Renal pelvis (tissue), 4 donors: ENCODE results near the gene NEDD4L. TPM values are rescaled to one million over a fixed set of nuclear protein-coding genes. Genes with fewer than 3 reads are reported as not detected.

Source experiments
- DNase-seq: peaks from one replicate; pipeline ENCODE4 v3.0.0-alpha.2; 2013
- polyA plus RNA-seq, 3 donors: library from polyadenylated mRNA; unstranded; fragments of 120-200 nt; gene quantifications; one replicate each; pipeline ENCODE4 v1.2.1, GENCODE V29; 2013; ENCODE audit not compliant: insufficient read length in 3 of 3

Gene NEDD4L
- polyA plus RNA-seq, 3 donors: 103 to 179 (median 152) TPM

- no peak for DNase-seq
Measured at GRCh38 chr18:58112174-58112573, 68.1 kb downstream of the NEDD4L start.

- no peak for DNase-seq
Measured at GRCh38 chr18:58113337-58113736, 69.3 kb downstream of the NEDD4L start.

GRCh38 chr18:58114766-58115165 is 70.7 kb downstream of the NEDD4L start:
- no peak for DNase-seq

- no peak for DNase-seq
Measured at GRCh38 chr18:58116818-58117217, 72.8 kb downstream of the NEDD4L start.

- DNase-seq: no peak
Measured at GRCh38 chr18:58117786-58118403, 73.9 kb downstream of the NEDD4L start.

- DNase-seq: no peak
Measured at GRCh38 chr18:58118536-58118935, 74.5 kb downstream of the NEDD4L start.

GRCh38 chr18:58119819-58120218 is 75.8 kb downstream of the NEDD4L start:
- DNase-seq: no peak

- no peak for DNase-seq
Measured at GRCh38 chr18:58124475-58124874, 80.4 kb downstream of the NEDD4L start.

- DNase-seq: no peak
Measured at GRCh38 chr18:58125183-58125582, 81.2 kb downstream of the NEDD4L start.

GRCh38 chr18:58125756-58126155 is 81.7 kb downstream of the NEDD4L start:
- DNase-seq: no peak

GRCh38 chr18:58128381-58129374 is 84.7 kb downstream of the NEDD4L start:
- peak; percentile 78 for DNase-seq

GRCh38 chr18:58132595-58133261 is 88.7 kb downstream of the NEDD4L start:
- no peak for DNase-seq

GRCh38 chr18:58135183-58135641 is 91.2 kb downstream of the NEDD4L start:
- no peak for DNase-seq

- peak; percentile 60 for DNase-seq
Measured at GRCh38 chr18:58135701-58136331, 91.8 kb downstream of the NEDD4L start.

GRCh38 chr18:58136879-58137278 is 92.9 kb downstream of the NEDD4L start:
- DNase-seq: no peak

GRCh38 chr18:58139459-58140386 is 95.7 kb downstream of the NEDD4L start:
- DNase-seq: no peak

GRCh38 chr18:58140387-58141325 is 96.6 kb downstream of the NEDD4L start:
- no peak for DNase-seq

GRCh38 chr18:58143386-58143785 is 99.4 kb downstream of the NEDD4L start:
- DNase-seq: no peak

GRCh38 chr18:58144106-58144505 is 100.1 kb downstream of the NEDD4L start:
- DNase-seq: no peak
